Gastrocnemius medialis (tissue), 4 donors: ENCODE measurements around the gene FHOD3.

Source experiments
- CTCF ChIP-seq, 5 experiments: fragments of 450-650 bp in 3 of 5; fragments of 200-600 bp in 2 of 5; sonication (generic) in 2 of 5; IDR thresholded peaks in 4 of 5; conservative IDR thresholded peaks in 1 of 5; 1 replicate in 4 of 5; 2 replicates in 1 of 5; pipeline ENCODE4 v1.5.1; 2016 to 2019; ENCODE audit warnings: antibody characterized with exemption in 5 of 5, mild to moderate bottlenecking in 3 of 5, moderate library complexity in 3 of 5
- POLR2A ChIP-seq, 2 donors: fragments of 450-650 bp; IDR thresholded peaks; one replicate each; pipeline ENCODE4 v1.6.1; 2017; ENCODE audit warnings: antibody characterized with exemption in 2 of 2, mild to moderate bottlenecking in 2 of 2, moderate library complexity in 2 of 2

GRCh38 chr18:36389811-36390581, 92.5 kb downstream of the FHOD3 start:
- TF ChIP-seq CTCF (IDR thresholded peaks at IDR 0.05 in 4 of 5, conservative IDR thresholded peaks at IDR 0.05 in 1 of 5): no peak
- TF ChIP-seq POLR2A (IDR thresholded peaks at IDR 0.05): no peak
